HS-5 (cell line): ENCODE measurements around the gene TSPAN9.

ENCODE experiments used
- DNase-seq: peaks from one replicate; pipeline ENCODE4 v3.0.0-alpha.2; 2012; ENCODE audit warnings: low read depth

The TSPAN9 gene

DNA sequence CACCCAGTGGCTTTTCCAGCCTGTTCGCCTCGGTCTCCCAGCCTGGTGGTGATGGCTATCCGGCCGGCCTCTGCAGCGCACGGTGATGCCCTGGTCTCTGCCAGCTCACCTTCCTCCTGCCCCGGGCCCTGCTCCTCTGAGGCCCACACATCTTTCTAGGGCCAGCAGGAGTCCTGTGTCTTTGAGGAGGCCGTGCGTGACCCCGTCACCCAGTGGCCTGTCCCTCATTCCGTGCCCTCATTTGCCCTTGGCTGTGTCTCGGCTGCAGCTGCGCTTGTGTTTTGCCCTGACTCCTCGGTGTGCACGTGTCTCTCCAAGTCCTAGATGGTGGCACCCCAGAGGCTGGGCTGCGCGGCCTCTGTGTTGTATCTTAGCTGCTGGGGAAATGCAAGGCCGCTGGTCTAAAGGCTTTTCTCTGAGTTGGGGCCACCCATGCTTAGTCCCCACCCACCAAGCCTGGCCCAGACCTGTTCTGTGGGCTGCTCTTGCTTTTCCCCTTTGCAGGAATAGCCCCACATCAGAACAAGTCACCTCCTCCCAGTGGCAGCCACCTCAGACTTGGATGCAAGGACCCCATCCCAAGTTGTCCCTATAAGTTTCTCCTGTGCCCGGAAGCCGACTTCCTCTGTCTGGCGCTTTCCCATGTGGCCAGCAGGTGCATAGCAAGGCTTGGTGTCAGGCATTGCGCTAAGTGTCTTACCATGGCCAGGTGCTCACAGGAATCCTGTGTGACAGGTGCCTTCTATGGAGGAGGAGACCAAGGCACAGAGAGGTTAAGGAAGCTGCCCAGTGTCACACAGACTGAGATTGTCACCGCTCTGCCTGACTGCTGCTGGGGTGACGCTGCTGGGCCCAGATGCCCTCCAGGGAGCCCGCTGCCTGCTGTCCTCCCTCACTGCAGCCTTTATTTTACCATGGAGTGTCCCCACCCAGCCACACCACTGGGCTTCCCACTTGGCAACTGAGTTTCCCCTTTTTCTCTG, 64.5 kb downstream of the TSPAN9 start:
- DNase-seq = no peak

DNA sequence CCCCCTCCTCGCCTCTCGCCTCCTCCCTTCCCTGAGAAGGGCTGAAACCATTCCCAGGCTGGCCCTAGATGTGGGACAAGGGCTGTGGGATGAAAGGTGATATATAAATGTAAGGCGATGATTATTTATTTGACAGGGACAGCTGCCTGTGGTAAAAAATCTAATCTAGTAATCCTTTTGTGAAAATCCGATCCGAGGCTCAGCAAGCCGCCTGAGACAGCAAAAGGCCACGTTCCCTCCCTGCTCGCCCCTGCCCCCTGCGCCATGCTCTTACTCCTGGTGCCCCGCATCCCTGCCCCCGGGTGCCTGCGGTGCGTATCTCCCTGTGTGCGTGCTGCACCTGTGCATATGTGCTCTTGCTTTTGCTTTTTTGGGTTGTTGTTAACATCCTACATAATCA, 65.2 kb downstream of the TSPAN9 start:
- no peak for DNase-seq

DNA sequence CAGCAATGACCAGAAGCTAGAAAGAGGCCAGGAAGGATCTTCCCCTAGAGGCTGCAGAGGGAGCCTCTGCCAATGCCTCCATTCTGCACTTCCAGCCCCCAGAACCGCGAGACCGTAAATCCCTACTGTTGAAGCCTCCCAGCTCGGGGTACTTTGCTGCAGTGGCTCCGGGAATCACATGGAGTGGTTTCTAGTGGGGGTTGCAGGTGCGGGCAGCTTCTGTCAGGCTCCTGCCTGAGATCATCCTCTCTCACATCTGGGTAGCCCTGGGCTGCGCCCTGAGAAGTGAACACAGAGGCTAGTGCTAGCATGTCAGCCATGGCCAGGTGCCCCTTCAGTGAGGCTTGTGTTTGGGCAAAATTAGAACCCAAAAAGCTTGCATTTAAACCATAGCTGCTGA, 67.3 kb downstream of the TSPAN9 start:
- no peak for DNase-seq

DNA sequence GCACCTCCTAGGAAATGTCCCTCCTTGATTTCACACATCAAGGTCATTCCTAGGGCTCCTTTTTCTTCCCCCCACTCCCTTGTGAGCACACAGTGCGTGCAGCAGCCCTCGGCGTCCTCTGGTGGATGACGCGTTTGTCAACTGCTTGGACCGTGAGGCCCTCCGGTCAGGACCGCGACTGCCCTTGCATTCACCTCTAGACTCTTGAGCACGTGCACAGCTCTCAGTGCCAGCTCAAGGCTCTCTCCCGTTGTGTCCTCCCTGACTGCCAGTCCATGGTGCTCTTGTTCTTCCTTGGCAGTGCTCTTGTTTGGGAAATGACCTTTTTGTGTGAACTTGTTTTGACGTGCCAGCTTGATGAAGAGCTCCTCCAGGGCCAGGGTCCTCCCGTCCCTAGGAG, 67.9 kb downstream of the TSPAN9 start:
- DNase-seq = no peak

DNA sequence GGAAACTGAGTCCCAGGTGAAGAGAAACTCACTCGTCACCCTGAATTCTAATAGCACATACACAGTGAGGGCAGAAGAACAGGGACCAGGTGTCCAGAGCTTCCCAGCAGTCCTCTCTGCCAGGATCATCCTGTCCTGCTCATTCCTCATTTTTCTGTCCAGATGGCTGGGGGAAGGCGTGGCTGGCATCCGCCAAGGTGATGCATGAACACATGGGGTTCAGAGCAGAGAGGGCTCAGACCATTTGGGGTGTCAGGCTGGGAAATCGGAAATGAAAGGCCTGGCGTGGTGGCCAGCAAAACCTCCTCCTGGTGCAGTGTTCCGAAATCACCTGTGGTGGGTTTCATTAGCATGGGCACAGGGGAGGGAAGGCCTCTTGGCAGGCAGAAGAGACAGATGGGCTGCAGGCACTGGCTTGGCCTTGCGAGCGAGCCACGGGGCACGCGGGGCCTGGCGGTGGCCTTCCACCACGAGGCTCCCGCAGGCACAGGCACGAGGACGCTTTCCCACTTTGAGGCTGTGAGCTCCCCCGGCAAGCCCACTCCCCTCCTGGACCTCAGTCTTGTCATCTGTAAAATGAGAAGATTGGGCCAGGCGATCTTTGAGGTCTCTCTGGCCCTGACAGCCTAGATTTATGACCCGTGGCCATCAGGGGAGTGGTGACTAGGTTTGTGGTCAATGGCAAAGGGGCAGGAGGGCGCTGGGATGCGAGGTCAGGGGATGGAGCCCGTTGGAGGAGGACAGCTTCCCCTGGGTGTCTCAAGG, 68.5 kb downstream of the TSPAN9 start:
- DNase-seq = no peak

DNA sequence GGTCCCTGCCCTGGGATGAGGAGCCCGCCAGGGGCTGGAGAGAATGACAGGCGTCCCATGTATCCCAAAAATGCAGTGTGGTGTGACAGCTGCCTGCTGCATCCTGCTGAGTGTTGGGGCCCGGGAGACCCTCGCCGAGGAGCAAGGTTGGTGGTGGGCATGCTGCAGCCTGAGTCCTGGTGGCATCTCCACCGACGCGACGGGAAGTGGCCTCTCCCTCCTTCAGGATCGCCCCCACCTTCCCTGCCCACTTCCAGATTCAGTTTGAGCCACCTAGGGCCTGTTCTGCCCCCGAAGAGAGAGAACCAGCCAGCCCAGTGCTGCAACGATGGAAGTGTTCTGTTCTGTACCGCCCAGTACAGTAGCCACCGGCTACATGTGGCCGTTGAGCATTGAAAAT, 70.1 kb downstream of the TSPAN9 start:
- no peak for DNase-seq

DNA sequence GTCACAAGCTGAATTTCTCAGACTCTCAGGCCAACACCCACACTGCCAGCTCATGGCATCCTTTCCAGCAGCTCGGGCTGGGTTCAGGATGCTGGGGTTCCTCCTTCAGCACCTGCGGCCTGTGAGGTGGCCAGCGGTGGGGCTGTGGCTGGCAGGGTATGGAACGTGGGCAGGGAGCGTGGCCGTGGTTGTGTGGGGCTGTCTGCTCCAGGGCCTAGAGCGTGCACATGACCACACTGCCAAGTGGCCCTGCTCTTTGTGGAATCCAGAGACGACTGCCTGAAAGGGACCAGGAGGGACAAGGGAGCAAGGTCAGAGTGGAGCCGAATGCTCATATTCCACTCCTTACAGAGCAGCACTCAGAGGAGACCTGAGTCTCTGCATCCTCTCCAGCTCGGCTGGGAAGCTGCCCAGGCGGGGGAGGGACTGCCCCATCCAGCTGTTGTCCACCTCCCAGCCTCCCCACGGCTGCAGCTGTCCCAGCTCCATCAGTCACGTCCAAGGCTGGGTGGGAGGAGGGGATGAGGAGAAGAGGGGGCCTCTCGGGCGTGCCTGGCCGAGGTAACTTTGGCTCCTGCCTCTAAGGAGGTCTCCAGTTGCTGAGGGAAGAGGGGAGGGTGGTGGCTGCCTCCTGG, 71.3 kb downstream of the TSPAN9 start:
- DNase-seq = no peak

DNA sequence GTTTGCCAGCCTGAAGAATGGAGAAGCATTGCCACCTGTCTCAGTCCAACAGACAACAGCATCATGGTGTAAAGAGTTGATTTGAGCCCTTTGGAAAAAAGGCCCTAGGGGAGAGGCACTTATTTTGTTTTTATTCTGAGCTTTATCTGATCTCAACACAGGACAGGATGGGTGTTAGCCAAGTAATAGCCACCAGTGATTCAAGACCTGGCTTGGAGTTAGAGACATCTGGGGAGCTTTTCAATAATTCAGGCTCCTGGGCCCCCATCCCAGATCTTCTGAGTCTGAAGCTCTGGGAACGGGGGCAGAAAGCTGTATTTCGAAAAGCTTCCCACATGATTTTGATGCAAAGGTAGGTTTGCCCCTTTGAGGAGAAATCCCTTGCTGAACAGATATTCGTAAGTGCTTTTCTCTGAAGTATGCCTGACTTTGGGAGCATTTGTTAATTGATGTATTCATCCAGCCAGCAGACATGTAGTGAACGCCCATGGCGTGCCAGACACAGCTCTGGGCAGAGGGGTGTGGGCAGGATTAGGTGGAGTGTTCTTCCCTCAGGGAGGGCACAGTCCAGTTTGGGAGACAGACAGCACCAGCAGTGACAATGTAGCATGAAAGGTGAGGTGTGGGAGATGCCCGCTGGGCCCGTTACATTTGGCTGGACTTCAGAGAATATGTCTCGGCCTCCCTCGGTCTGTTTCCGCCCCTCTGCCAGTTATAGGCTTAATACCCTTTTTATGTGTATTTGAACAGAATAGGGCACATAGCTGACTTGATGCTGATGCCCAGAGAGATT, 72.5 kb downstream of the TSPAN9 start:
- DNase-seq = no peak

DNA sequence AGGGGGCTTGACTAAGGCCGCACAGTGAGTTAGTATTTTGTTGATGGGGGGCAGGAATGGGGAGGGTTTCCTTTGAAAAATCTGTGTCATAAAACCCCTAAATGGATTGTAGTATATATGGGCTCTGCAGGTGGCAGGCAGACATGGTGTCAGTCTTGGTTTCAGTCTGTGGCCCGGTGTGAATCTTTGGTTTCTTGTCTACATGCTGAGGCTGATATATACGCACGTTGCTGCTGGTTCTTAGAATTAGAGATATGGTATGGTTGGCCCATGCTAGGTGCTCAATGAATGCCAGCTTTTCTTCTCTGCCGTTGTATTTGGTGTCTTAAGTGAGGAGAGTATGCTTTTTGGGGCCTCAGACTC, 73.1 kb downstream of the TSPAN9 start:
- DNase-seq = no peak

DNA sequence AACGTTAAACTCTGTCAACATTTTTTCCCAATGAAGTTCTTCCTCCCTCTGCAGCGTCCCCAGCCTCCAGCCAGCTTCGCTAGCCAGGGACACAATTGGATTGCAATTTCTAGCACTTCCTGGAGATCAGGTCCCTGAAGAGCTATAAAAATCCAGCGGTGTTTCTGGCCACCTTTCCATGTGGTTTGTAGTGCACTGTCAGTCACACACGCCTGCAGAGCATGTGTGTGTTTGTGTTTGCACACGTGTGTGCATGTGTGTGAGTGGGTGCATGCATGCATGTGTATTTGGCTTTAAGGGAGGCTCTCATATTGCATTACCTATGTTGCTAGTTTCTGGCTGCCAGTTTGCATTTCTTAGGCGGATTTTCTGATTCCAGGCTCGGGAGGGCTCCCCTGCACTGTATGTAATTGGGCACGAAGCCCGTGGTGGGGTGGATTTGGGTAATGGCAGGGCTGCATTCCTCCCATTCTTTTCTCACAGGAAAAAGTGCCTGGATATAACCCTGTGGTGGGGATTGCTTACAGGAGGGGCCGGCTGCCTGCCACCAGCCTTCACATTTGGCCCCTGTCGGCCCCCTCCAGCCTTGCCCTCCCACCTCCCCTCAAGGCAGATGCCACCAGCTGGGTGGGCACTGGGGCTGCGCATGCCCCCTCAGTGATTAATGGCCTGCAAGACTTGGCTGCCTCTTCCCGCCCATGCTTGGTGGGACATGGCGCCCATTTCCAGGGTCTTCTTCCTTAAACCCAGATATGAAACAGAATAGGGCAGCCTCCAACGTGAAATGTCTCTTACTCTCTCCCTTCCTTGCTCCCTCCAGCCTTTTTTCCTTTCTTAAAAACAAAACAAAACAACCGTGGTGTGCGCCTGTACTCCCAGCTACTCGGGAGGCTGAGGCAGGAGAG, 74.0 kb downstream of the TSPAN9 start:
- no peak for DNase-seq

DNA sequence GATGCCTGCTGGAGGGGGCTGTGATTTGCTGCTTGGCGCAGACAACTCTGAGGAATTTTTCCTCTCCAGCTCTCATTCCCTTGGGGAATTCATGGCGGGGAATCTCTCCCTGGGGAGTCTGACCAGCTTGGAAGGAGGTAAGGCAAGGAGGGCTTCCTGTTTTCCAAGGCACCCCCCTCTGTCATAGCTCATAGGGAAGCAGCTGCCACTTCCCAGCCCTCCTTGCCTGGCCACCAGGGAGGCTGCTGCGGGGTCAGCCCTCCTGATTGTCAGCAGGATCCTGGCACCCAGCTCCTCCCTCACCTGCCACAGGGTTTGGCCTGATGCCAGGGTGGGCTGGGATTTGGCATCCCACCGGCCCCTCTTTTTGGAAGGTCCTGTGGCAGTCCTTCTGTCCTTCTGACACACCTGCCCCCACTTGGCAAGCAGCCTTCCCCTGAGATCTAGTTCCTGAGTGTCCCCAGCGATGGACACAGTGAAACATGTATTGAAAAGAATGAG, 74.9 kb downstream of the TSPAN9 start:
- no peak for DNase-seq

DNA sequence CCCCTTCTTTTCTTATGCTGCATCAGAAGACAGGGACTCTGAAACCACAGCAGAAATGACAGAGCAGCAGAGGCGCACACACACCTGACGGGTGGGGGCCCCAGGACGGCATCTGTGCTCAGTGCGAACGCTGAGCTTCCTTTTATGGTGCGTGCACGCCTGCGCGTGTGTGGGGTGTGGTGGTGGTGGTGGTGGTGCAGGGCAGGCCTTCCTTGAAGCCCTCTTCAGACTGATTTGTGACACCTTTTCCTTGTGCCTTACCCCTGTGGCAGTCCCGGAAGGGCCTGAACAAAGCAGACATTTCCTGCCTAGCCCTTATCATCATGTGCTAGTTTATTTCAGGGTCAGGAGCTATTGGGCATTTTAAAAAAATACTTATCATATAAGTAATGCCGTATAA, 75.7 kb downstream of the TSPAN9 start:
- no peak for DNase-seq

DNA sequence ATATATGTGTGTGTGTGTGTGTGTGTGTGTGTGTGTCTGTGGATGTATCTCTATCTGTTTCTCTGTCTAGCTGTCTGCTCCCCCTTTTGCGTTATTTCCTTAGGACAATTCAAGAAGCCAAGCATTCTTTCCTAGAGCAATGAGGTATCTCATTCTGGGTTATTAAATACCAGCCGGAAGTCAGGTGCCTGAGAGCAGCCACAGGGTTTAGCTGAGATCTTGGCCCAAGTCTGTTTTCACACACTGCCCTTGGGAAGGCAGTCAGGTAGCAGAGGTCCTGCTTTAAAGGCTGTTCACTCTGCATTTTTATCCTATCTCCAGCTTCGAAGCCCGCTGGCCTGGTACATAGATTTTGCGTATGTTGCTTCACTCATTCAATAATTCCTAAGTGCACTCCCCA, 76.8 kb downstream of the TSPAN9 start:
- DNase-seq = no peak

DNA sequence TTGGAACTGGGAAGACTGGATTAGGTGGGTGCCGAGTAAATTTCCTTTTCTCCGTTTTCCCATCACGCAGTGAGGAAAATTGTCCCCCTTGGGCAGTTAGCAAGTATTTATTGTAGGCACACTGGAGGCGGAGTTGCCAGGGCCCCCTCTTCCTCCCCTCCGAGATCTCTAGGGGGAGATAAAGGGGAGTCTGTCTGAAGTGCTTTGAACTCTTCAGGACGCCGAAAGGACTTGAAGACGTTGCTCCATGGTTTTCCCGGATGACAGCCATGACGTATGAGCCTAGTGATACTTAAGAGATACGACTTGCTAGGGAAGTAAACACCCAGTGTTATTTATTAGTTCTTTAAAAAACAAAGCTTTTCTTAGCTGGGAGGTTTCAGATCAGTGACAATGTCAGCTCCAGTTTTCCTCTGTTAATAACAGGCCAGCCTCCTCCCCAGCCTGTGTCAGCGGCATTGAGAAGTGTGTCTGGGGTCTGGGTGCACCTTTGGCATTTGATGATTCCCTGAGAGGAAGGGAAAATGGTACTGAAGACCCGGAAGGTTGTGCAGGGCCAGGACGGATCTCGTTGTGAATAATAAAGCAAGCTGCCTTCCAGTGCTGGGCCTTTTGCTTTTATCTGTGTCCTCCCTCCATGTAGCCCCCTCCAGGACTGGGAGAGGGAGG, 78.7 kb downstream of the TSPAN9 start:
- DNase-seq = no peak

DNA sequence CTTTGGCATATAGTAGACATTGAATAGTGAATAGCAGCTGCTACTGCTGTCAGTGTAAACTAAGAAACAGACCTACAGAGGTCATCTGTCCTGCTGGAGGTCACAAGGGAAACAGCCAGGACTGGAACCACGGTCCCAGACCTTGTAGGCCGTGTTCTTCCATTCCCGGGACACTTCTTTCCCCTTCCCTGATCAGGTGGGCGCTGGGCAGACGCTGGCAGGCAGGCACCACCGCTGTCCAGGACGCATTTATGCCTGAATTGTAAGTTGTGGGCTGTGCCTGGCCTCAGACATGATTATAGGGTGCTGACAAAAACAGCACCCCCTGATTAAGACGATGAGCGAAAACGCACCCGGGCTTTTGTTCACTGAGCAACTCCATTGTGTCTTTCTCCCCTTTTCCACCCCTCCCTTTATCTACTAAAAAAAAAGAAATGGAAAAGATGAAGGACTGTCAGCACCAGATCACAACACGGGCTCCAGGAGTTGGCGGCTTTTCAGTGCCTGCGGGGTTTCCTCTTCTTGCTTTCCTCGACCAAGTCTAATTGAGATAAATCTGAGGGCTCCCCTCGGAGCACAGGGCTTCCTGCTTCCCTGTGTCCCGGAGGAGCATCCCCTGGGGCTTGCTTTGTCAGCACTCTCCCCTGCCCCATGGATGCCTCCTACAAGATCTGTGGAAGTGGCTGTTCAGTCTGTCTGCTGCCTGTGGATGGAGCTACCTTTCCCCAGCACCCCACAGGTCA, 80.6 kb downstream of the TSPAN9 start:
- DNase-seq = no peak

DNA sequence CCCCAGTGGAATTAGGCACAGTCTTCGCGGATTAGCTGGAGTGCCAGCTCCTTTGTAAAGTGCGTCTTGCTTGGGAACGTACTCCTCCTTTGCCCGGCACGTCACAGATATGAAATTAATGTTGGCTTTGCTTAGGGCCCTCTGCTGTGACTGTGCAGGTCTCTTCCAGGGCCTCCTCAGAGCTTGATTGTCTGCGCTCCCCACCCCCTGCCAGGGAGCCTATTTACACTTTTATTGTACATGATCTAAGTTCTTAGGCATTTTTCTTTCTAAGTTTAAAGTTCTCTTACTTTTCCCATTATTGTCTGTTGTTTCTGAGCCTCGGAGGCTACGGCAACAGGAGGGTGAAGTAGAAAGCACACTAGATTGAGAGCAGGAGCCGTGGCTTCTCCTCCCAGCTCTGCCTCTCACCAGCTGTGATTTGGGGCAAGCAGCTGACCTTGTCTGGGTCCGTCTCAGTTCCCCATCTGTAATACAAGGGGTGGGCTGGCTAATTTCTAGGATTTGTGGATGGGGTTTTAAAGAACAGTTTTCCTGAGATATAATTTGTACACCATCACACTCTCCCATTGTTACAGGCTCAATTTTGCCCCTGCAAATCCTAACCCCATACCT, 81.8 kb downstream of the TSPAN9 start:
- DNase-seq = no peak

DNA sequence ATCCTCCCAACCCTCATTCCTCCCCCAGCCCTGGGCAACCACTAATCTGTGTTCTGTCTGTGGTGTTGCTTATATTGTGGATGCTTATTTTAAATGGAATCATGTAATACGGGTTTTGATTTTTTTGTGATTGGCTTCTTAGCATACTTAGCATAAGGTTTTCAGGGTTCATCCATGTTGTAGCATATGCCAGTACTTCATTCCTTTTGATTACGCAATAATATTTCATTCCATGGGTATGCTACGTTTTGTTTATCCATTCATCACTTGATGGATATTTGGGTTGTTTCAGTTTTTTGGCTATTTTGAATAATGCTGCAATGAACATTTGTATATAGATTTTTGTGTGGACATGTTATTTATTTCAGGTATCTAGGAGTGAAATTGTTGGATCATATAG, 82.9 kb downstream of the TSPAN9 start:
- DNase-seq = no peak

DNA sequence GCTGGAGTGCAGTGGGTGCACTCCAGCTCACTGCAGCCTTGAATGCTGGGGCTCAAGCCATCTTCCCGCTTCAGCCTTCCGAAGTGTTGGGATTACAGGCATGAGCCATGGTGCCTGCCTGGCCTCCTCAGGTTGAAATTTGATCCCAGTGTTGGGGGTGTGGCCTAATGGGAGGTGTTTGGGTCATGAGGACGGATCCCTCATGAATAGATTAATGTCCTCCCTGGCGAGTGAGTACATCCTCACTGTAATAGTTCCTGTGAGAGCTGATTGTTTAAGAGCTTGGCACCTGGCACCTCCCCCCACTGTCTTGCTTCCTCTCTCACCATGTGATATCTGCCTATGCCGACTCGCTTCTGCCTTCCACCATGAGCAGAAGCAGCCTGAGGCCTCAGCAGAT, 84.7 kb downstream of the TSPAN9 start:
- DNase-seq = no peak

DNA sequence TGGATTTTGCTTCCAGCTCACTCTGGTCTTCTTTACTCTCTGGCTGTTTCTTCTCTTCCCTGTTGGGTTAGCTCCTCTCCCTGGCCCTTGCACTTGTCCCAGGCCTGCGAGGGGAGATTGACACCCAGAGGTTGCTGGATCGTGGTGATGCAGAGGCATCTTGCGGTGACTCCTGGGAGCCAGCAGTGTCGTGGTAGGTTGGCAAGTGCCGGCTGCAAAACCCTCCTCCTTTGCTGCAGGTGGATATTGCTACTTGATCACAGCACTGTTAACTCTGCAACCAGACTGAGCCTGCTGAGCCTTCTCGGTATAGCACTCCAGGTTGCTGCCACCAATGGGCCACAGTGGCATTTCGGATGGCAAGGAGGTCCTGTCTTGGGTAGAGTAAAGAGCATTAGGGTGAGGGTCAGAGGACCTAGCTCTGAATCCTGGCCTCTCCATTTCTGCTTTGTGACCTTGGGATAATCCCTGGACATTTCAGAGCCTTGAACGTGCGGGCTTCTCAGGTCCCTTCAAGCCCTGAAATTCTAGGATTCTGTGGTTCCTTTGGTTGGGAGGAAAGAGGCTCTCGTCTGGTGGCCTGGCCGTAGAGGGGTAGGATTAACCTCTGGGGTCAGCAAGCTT, 87.4 kb downstream of the TSPAN9 start:
- no peak for DNase-seq
